Stimulated activated CD4-positive, alpha-beta T cell treated with anti-CD3 and anti-CD28 coated beads, Interleukin-2, amount 100 ng/mL, for 24 hours (primary cell): ENCODE results near the gene CD46.

ENCODE experiments used
- DNase-seq, 2 donors: peaks; one replicate each; pipeline ENCODE4 v3.0.0-alpha.2; 2020

Gene CD46

DNA sequence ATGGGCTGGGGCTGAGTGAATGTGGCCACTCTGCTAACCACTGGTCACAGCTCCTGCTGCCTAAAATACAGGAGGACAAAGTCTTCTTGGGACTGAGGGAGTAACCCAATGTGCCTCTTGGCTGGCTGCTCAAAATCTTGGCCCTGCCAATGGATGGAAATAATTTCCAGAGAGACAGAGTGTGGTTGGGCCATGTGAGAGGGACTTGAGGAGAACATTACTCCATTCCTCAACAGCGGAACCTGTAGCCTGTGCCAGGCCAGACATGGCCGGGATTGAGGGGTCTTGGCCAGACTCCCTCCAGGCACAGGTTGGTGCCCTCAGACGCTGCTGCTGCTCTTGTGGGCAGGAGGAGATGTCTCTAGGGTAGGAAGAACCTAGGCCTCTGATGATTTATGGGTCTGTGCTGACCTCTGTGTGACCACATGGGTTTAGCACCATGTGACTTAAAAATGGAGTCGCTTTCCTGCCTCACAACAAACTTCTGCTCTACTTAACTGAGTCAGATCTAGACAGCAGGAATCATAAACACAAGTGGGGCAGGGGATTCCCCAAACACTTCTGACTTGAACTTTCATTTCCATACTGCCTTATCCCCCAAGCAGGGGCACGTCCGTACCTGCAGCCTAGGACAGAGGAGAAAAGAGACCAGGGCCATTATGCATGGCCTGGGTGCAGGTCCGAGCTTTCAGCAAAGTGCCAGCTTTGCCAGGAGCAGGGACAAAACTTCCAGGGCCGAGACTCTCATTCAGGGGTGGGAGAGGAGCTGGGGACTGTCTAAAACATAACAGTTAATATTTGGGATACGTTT lies 79.9 kb downstream of the CD46 start:
- DNase-seq = peak; percentile 47 to 68

DNA sequence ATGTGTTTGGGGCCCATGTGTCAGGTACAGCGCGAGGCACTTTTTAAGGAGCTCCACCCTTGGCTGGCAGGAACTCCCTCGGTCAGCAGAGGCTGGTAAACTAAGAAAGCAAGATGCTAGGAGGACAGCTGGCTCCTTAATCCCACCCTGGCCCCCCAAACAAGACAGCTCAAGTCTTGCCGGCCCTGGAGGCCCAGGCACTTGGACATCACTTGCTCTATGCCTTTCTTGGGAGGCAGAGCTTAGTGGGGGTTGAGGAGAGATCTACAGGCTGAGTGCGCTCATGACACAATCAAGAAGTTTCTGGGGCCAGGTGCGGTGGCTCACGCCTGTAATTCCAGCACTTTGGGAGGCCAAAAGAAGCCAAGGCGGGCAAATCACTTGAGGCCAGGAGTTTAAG lies 80.9 kb downstream of the CD46 start:
- no peak for DNase-seq

- no peak for DNase-seq
Observed at GRCh38 chr1:207833381-207833780, 81.5 kb downstream of the CD46 start.

- DNase-seq = no peak
Observed at GRCh38 chr1:207833956-207834660, 82.3 kb downstream of the CD46 start.

DNA sequence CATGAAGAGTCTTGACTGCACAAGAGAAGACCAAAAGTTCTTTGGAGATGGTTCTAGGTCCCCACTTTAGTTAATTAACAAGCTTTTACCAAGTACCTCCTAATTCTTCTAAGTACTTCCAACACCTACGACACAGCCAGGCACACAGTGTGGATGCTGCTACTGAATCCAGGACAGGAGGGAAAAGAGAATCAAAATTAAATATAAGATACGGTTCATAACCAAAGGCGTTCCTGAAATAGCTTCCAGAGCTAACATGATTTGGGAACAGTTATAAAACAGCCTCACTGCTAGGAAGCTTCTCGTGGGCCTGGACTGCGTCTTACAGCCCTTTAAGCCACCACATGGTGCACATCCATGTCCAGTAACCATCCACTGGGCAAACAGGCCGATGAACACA lies 84.1 kb downstream of the CD46 start:
- no peak for DNase-seq

DNA sequence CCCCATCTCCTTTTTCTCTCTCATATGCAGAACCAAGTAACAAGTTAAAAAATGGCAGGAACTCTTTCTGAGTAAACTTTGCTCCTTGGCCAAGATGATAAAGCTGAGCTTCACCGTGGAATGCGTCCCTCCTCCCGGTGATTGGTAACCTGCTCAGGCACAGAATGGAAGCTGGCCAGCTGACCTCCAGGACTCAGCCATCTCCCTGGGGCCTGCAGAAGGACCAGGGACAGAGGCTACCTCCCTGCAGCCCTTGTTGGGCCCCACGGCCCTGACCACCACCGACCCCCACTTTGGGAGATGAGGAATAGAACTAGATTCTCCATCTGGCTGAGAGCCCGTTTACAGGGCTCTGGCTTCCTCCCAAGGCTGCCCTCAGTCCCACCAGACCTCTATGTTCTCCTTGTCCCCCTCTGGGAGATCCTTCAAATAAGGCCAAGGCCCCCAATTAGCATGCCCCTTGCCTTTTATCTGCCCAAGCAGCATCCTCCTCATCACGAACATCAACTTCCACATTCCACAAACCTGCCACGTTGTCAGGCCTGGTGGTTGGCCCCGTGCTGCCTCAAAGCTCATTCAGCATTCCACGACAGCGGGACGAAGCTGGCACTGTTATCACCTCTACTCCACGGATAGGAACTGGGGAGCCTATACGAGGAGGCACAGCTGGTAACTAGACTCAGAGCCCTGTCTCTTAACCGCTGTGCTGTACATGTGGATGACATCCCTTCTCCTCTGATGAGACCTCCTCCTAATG lies 84.9 kb downstream of the CD46 start:
- DNase-seq = no peak

- no peak for DNase-seq
Observed at GRCh38 chr1:207837673-207838072, 85.8 kb downstream of the CD46 start.

- DNase-seq = no peak
Observed at GRCh38 chr1:207838156-207839082, 86.6 kb downstream of the CD46 start.

DNA sequence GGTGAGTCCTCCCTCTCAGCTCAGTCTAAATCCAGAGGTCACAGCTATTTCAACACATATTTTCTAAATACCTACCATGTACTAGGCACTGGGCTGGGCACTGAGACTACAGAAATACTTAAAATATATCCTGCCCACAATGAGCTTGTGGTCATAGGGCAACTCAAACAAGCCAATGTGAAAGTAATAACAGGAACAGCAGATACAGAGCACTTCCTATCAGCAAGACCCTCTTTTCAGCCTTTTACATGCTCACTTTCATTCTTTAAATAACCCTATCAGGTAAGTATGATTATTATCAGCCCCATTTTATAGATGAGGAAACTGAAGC lies 87.2 kb downstream of the CD46 start:
- DNase-seq = no peak

GRCh38 chr1:207840380-207840779 lies 88.5 kb downstream of the CD46 start:
- DNase-seq = no peak

DNA sequence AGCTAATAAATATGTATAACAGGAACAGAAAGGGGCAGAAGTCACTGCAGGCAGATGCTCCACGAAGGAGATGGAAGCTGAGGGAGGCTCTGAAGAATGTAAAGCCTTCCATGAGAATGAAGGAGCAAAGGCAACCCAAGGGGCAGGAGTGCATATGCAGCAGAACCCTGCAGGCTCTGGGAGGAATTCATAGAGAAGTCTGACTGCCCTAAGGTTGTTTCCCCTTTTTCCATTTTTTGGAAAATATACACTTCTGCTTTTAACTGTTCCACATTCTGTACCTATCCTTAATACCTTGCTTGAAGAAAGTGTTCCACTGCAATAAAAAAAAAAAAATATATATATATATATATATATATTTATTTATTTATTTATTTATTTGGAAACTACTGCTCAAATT lies 89.4 kb downstream of the CD46 start:
- DNase-seq = no peak

GRCh38 chr1:207841901-207842300 lies 90.0 kb downstream of the CD46 start:
- DNase-seq = no peak

- no peak for DNase-seq
Observed at GRCh38 chr1:207842506-207842905, 90.7 kb downstream of the CD46 start.

DNA sequence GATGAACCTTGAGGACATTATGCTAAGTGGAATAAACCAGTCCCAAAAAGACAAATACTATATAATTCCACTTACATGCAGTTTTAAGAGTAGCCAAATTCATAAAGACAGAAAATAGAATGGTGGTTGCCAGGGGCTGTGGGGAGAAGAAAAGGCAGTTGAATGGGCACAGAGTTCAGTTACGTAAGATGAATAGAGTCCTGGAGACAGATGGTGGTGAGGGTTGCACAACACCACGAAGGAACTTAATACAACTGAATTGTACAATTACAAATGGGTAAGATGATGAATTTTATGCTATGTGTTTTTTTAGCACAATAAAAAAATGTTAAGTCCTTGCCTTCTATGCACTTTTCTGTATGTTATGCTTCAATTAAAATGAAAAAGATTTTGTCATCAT lies 92.5 kb downstream of the CD46 start:
- no peak for DNase-seq
